K562 (cell line): ENCODE measurements around the gene ADAMTS2.

Source experiments
- CHD2 ChIP-seq: IDR thresholded peaks from 2 replicates; pipeline ENCODE4 v1.6.1; 2011; ENCODE audit warnings: low read depth, low read length
- MAZ ChIP-seq, 2 experiments: fragments of 450-650 bp in 1 of 2; sonication (generic) in 1 of 2; formaldehyde crosslinking; IDR thresholded peaks in 1 of 2; conservative IDR thresholded peaks in 1 of 2; 2 replicates each; pipeline versions ENCODE4 v1.4.0 to v1.5.0; 2020; ENCODE audit warnings: mild to moderate bottlenecking in 1 of 2, missing genetic modification reagents in 1 of 2
- MYC ChIP-seq, 2 experiments: fragments of 250-450 bp in 1 of 2; sonication (Bioruptor Pico) in 1 of 2; IDR thresholded peaks; 2 replicates each; pipeline versions ENCODE4 v1.5.1 to v1.6.1; 2012 to 2021; ENCODE audit warnings: low read depth in 2 of 2, borderline replicate concordance in 1 of 2, improper control_type of control experiment in 1 of 2, low read length in 1 of 2, mild to moderate bottlenecking in 1 of 2, moderate library complexity in 1 of 2
- RBFOX2 ChIP-seq: fragments of 200-400 bp; formaldehyde crosslinking; IDR thresholded peaks from 2 replicates; pipeline ENCODE4 v1.6.1; 2017; ENCODE audit warnings: low read depth, mild to moderate bottlenecking, low read length, moderate library complexity
- RBM17 ChIP-seq: fragments of 200-400 bp; formaldehyde crosslinking; IDR thresholded peaks from 2 replicates; pipeline ENCODE4 v1.6.1; 2017; ENCODE audit warnings: low read depth, mild to moderate bottlenecking, low read length, borderline replicate concordance
- SMARCA4 ChIP-seq: fragments of 450-650 bp; IDR thresholded peaks from 2 replicates; pipeline ENCODE4 v1.6.1; 2016
- WHSC1 ChIP-seq: IDR thresholded peaks from one replicate; pipeline ENCODE4 v1.6.1; 2012; ENCODE audit warnings: low read length, control low read depth, inconsistent platforms
- TF ChIP-seq, protein P1 (sequence below), 3 experiments: IDR thresholded peaks in 2 of 3; conservative IDR thresholded peaks in 1 of 3; 2 replicates each; pipeline ENCODE4 v1.5.1; 2011 to 2012; ENCODE audit warnings: low read length in 3 of 3, mild to moderate bottlenecking in 3 of 3, control low read depth in 2 of 3, improper control_type of control experiment in 1 of 3, inconsistent platforms in 1 of 3, low read depth in 1 of 3, mixed read lengths in 1 of 3, moderate library complexity in 1 of 3; ENCODE audit not compliant: insufficient read depth in 2 of 3

DNA sequence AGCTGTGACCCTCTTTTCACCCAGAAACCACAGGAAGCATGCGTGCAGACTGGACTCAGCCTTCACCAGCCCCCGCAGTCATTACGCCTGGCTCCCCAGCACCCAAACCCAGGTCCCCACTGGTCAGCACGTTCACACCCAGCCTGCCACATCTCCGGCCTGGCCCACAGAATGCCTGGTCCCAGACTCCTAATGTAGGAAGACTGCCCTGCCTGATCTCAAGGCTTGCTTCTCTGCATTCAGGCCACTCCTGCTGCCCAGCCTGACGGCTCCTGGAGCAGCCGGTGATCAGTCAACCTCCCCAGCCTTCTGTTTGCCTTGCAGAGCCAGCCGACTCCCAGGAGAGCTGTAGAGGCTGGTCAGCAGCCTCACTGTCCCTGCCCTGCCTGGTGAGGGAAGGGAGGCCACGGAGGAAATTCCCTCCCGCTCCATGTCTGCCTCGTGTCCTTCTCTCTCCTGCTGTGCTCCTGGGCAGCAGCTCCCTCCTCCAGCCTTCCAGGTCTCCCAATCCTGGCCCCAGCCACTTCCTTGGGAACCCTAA, 25.4 kb downstream of the ADAMTS2 start:
- TF ChIP-seq, protein P1, sequence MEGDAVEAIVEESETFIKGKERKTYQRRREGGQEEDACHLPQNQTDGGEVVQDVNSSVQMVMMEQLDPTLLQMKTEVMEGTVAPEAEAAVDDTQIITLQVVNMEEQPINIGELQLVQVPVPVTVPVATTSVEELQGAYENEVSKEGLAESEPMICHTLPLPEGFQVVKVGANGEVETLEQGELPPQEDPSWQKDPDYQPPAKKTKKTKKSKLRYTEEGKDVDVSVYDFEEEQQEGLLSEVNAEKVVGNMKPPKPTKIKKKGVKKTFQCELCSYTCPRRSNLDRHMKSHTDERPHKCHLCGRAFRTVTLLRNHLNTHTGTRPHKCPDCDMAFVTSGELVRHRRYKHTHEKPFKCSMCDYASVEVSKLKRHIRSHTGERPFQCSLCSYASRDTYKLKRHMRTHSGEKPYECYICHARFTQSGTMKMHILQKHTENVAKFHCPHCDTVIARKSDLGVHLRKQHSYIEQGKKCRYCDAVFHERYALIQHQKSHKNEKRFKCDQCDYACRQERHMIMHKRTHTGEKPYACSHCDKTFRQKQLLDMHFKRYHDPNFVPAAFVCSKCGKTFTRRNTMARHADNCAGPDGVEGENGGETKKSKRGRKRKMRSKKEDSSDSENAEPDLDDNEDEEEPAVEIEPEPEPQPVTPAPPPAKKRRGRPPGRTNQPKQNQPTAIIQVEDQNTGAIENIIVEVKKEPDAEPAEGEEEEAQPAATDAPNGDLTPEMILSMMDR (IDR thresholded peaks at IDR 0.05 in 2 of 3, conservative IDR thresholded peaks at IDR 0.05 in 1 of 3; ENCODE audit: insufficient read depth in 2 of 3, low read depth in 1 of 3, low read length in 3 of 3) = no peak
- no peak for TF ChIP-seq WHSC1
- TF ChIP-seq MYC (IDR thresholded peaks at IDR 0.05; ENCODE audit: low read depth, low read length) = no peak
- no peak for TF ChIP-seq MYC (CRISPR knock-in tag; IDR thresholded peaks at IDR 0.05; ENCODE audit: borderline replicate concordance, low read depth)
- TF ChIP-seq RBFOX2 = no peak
- TF ChIP-seq MAZ (CRISPR knock-in tag; conservative IDR thresholded peaks at IDR 0.05 in 1 of 2, IDR thresholded peaks at IDR 0.05 in 1 of 2) = no peak
- no peak for TF ChIP-seq RBM17
- TF ChIP-seq SMARCA4 = no peak
- no peak for TF ChIP-seq CHD2
